ACC112 (cell line): Measurements from ENCODE around the gene CHRM3.
"Not testable (repeated sequence)": the region's sequence is repeated elsewhere in the genome, so short reads cannot be mapped to it uniquely, and the experiment has no call there.

Experiments used
- H2AFZ ChIP-seq: fragments of 200-600 bp; sonication (generic); one replicate; pipeline ENCODE4 v1.6.0; 2017; ENCODE audit warnings: antibody characterized with exemption, low read length; ENCODE audit not compliant: unreplicated experiment
- H3K27ac ChIP-seq: fragments of 200-600 bp; sonication (generic); 2 replicates; pipeline ENCODE4 v1.5.1; 2014; ENCODE audit warnings: low read depth, mild to moderate bottlenecking, antibody characterized with exemption, low read length, moderate library complexity
- H3K27me3 ChIP-seq: fragments of 200-600 bp; sonication (generic); 2 replicates; pipeline ENCODE4 v1.6.1; 2014; ENCODE audit warnings: mild to moderate bottlenecking, antibody characterized with exemption, low read length, moderate library complexity, mixed read lengths; ENCODE audit not compliant: insufficient read depth
- H3K36me3 ChIP-seq: fragments of 200-600 bp; sonication (generic); 2 replicates; pipeline ENCODE4 v1.6.1; 2016; ENCODE audit warnings: mild to moderate bottlenecking, antibody characterized with exemption, low read length, moderate library complexity, mixed read lengths; ENCODE audit not compliant: insufficient read depth
- H3K4me1 ChIP-seq: fragments of 200-600 bp; sonication (generic); one replicate; pipeline ENCODE4 v1.6.1; 2016; ENCODE audit warnings: low read length, mixed read lengths; ENCODE audit not compliant: insufficient read depth, unreplicated experiment, control insufficient read depth
- H3K4me3 ChIP-seq: fragments of 200-600 bp; sonication (generic); 2 replicates; pipeline ENCODE4 v1.5.1; 2014; ENCODE audit warnings: mild to moderate bottlenecking, low read depth, low read length
- H3K79me2 ChIP-seq: fragments of 200-600 bp; sonication (generic); one replicate; pipeline ENCODE4 v1.6.0; 2016; ENCODE audit warnings: low read length; ENCODE audit not compliant: control insufficient read depth, unreplicated experiment, insufficient read depth

Gene CHRM3

DNA sequence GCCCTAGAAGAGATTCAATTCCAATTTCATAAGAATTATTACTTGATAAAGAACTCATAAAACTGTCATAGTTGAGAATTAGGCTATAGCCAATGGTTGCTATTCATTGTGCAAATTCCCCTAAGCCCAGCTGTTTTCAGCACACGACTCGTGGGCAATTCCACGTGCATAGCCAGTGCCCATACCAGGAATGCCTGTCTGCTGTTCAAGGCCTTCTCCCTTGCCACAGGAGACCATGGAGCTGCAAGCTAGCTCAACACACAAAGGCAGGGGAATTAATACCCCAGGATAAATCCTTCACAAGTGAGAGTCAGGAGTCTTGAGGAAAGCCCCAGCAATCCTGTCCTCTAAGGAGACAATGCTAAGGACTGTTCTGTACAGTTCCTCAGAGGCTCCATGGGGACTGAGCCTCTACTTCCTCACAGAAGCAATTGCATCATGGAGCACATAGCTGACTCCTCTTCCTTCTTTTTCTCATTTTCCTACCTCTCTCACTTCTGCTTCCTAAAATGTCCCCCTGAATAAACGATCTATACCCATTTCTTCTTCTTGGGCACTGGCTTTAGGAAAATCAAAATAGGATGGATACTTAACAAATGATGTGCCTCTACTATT is 19.1 kb upstream of the CHRM3 start:
- no peaks in the 10 kb centered on the region for H3K36me3 ChIP-seq
- H3K27me3 ChIP-seq = no peaks in the 10 kb centered on the region
- no peaks in the 10 kb centered on the region for H3K79me2 ChIP-seq

GRCh38 chr1:239368436-239369109 is 17.8 kb upstream of the CHRM3 start:
- Histone ChIP-seq H3K27me3 (no peaks in the 10 kb centered on the region), H3K36me3 (no peaks in the 10 kb centered on the region), H3K4me1 (no peaks in the 10 kb centered on the region), H3K79me2 (no peaks in the 10 kb centered on the region), H2AFZ (no peak overlapping the region), H3K27ac (no peak overlapping the region), H3K4me3 (no peak overlapping the region)

More for the DNA sequence above, 19.1 kb upstream of the CHRM3 start:
- H3K4me3 ChIP-seq = no peak overlapping the region
- no peak overlapping the region for H2AFZ ChIP-seq
- H3K27ac ChIP-seq = no peak overlapping the region
- H3K4me1 ChIP-seq = no peaks in the 10 kb centered on the region

- not testable (repeated sequence) for H2AFZ ChIP-seq, H3K27me3 ChIP-seq
Observed at GRCh38 chr1:239370869-239371268, 15.5 kb upstream of the CHRM3 start.

GRCh38 chr1:239382666-239383065 is 3.7 kb upstream of the CHRM3 start:
- Histone ChIP-seq H3K79me2 (no peaks in the 10 kb centered on the region), H3K4me3 (no peak overlapping the region), H3K36me3 (no peaks in the 10 kb centered on the region), H3K4me1 (no peaks in the 10 kb centered on the region), H2AFZ (no peak overlapping the region), H3K27me3 (peaks cover 32% of the 10 kb centered on the region), H3K27ac (no peak overlapping the region)

More at GRCh38 chr1:239370869-239371268, 15.5 kb upstream of the CHRM3 start:
- not testable (repeated sequence) for H3K27ac ChIP-seq, H3K4me3 ChIP-seq, H3K79me2 ChIP-seq, H3K4me1 ChIP-seq, H3K36me3 ChIP-seq

GRCh38 chr1:239383714-239384113 is 2.7 kb upstream of the CHRM3 start:
- H3K4me1 ChIP-seq = no peaks in the 10 kb centered on the region
- peaks cover 42% of the 10 kb centered on the region for H3K27me3 ChIP-seq
- H3K27ac ChIP-seq = no peak overlapping the region
- no peaks in the 10 kb centered on the region for H3K79me2 ChIP-seq
- H2AFZ ChIP-seq = no peak overlapping the region
- H3K4me3 ChIP-seq = no peak overlapping the region
- no peaks in the 10 kb centered on the region for H3K36me3 ChIP-seq

DNA sequence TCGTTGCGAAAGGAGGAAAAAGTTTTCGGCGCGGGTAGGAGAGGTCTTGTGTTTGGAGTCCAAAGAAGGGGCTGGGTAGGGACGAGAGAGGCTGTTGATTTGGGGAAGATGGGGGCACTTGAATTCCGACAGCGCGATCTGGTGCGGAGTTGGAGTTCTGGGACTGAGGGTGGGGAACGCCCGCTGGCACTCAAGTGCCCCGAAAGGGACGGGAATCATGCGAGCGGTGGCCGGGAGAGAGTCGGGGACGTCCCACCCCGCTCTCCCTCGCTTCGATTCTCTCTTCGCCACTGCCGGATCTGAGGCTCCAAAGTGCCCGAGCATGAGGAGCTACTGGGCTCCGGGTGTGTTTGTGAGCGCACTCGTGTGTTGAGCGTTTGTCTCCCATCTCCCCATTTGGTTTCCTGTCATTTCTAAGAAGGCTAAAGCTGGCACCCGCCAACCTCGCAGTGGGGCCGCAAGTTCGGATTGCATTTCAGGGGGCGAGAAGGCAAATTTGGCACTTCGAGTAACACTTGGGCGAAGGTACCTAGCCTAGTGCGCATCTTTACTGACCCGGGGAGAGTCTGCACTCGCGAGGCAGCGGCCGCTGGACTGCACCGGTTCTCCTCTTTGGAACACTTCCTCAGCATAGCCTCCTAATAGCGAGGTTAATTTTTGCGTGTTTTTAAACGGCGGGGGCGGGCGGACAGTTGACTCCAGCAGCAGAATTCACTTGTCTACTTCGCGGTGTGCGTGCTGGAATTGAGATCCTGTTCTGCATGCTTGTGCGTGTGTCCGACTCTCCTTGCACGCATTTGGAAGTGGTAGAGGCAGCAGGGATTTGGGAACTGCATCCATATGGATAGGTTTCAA is 1.2 kb downstream of the CHRM3 start:
- Histone ChIP-seq H3K27me3 (peaks cover 47% of the 10 kb centered on the region), H3K4me1 (no peaks in the 10 kb centered on the region), H3K4me3 (peak overlapping the region; percentile 60), H2AFZ (no peak overlapping the region), H3K79me2 (no peaks in the 10 kb centered on the region), H3K36me3 (no peaks in the 10 kb centered on the region), H3K27ac (no peak overlapping the region)

- Histone ChIP-seq H3K27ac (no peak overlapping the region), H3K27me3 (peaks cover 47% of the 10 kb centered on the region), H2AFZ (no peak overlapping the region), H3K4me1 (no peaks in the 10 kb centered on the region), H3K79me2 (no peaks in the 10 kb centered on the region), H3K4me3 (no peak overlapping the region), H3K36me3 (no peaks in the 10 kb centered on the region)
Observed at GRCh38 chr1:239388159-239388485, 1.8 kb downstream of the CHRM3 start.

- no peaks in the 10 kb centered on the region for H3K4me1 ChIP-seq
- H3K27ac ChIP-seq = no peak overlapping the region
- no peak overlapping the region for H2AFZ ChIP-seq
- H3K4me3 ChIP-seq = no peak overlapping the region
- peaks cover 47% of the 10 kb centered on the region for H3K27me3 ChIP-seq
- H3K36me3 ChIP-seq = no peaks in the 10 kb centered on the region
- no peaks in the 10 kb centered on the region for H3K79me2 ChIP-seq
Observed at GRCh38 chr1:239388578-239388977, 2.2 kb downstream of the CHRM3 start.

- Histone ChIP-seq H3K4me1 (no peaks in the 10 kb centered on the region), H3K4me3 (no peak overlapping the region), H3K27ac (no peak overlapping the region), H3K79me2 (no peaks in the 10 kb centered on the region), H2AFZ (no peak overlapping the region), H3K36me3 (no peaks in the 10 kb centered on the region), H3K27me3 (peaks cover 44% of the 10 kb centered on the region)
Observed at GRCh38 chr1:239389703-239390102, 3.3 kb downstream of the CHRM3 start.

DNA sequence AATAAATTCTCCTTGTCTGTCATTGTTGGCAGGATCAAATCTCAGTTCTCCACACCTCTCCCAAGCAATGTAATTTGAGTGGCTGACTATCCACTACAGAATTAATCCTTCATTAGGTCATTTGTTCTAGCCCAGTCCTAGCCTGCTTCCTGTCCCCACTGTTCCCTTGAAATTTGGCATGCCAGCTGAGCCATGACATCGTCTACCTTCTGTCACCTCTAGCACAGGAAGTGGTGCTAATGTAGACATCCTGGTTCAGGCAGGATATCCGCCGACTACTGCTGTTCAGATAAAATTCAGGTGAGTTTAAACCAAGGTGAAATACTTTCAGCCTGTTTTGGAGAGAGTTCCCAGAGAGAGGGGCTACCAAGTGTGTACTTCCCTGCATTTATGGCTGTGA is 5.9 kb downstream of the CHRM3 start:
- no peaks in the 10 kb centered on the region for H3K79me2 ChIP-seq
- no peak overlapping the region for H2AFZ ChIP-seq
- no peak overlapping the region for H3K27ac ChIP-seq
- H3K27me3 ChIP-seq = peaks cover 20% of the 10 kb centered on the region
- H3K4me1 ChIP-seq = no peaks in the 10 kb centered on the region
- H3K4me3 ChIP-seq = no peak overlapping the region
- H3K36me3 ChIP-seq = no peaks in the 10 kb centered on the region
